ENCODE results near the gene LCLAT1. TPM values are rescaled to one million over a fixed set of nuclear protein-coding genes. Genes with fewer than 3 reads are reported as not detected.

LCLAT1 gene
- total and polyA plus RNA-seq, 8 donors: 13.1 to 24.9 (median 14.8) TPM

- no peaks in the 10 kb centered on the region for H3K9me3 ChIP-seq
- H3K27me3 ChIP-seq: no peaks in the 10 kb centered on the region
- H3K27ac ChIP-seq: no peak overlapping the region
- TF ChIP-seq CTCF (IDR thresholded peaks at IDR 0.05): no peak
- no peaks in the 10 kb centered on the region for H3K4me1 ChIP-seq
- H3K36me3 ChIP-seq: no peaks in the 10 kb centered on the region
- H3K4me3 ChIP-seq: no peak overlapping the region
- intact Hi-C loops (cut with DNase I): no loop called here
- ATAC-seq (no peak), DNase-seq (no peak)
These were observed 135.5 kb downstream of the LCLAT1 start for GRCh38 chr2:30582521-30582920.

GRCh38 chr2:30583204-30583749, 136.2 kb downstream of the LCLAT1 start:
- H3K27me3 ChIP-seq: no peaks in the 10 kb centered on the region
- H3K9me3 ChIP-seq: no peaks in the 10 kb centered on the region
- no peaks in the 10 kb centered on the region for H3K4me1 ChIP-seq
- H3K4me3 ChIP-seq: no peak overlapping the region
- H3K27ac ChIP-seq: no peak overlapping the region
- intact Hi-C loops (cut with DNase I): no loop called here
- ATAC-seq: no peak
- H3K36me3 ChIP-seq: no peaks in the 10 kb centered on the region
- no peak for TF ChIP-seq CTCF (IDR thresholded peaks at IDR 0.05)
- no peak for DNase-seq

- Histone ChIP-seq H3K4me3 (no peak overlapping the region), H3K27ac (no peak overlapping the region), H3K36me3 (no peaks in the 10 kb centered on the region), H3K27me3 (no peaks in the 10 kb centered on the region), H3K4me1 (no peaks in the 10 kb centered on the region), H3K9me3 (no peaks in the 10 kb centered on the region)
- intact Hi-C loops (cut with DNase I): no loop called here
- no peak for TF ChIP-seq CTCF (IDR thresholded peaks at IDR 0.05)
- ATAC-seq (no peak), DNase-seq (no peak)
These were observed 137.1 kb downstream of the LCLAT1 start for GRCh38 chr2:30584116-30584515.

- Histone ChIP-seq H3K4me1 (no peaks in the 10 kb centered on the region), H3K4me3 (no peak overlapping the region), H3K27me3 (no peaks in the 10 kb centered on the region), H3K27ac (no peak overlapping the region), H3K36me3 (no peaks in the 10 kb centered on the region), H3K9me3 (no peaks in the 10 kb centered on the region)
- TF ChIP-seq CTCF (IDR thresholded peaks at IDR 0.05): no peak
- intact Hi-C loops (cut with DNase I): no loop called here
- ATAC-seq (no peak), DNase-seq (no peak)
These were observed 141.9 kb downstream of the LCLAT1 start for GRCh38 chr2:30588994-30589393.

- intact Hi-C loops (cut with DNase I): no loop called here
- H3K36me3 ChIP-seq: no peaks in the 10 kb centered on the region
- ATAC-seq (no peak), DNase-seq (no peak)
- H3K9me3 ChIP-seq: no peaks in the 10 kb centered on the region
- no peaks in the 10 kb centered on the region for H3K4me1 ChIP-seq
- no peak for TF ChIP-seq CTCF (IDR thresholded peaks at IDR 0.05)
- no peak overlapping the region for H3K4me3 ChIP-seq
- H3K27me3 ChIP-seq: no peaks in the 10 kb centered on the region
- H3K27ac ChIP-seq: no peak overlapping the region
These were observed 143.4 kb downstream of the LCLAT1 start for GRCh38 chr2:30590407-30590806.
